Endothelial cell of umbilical vein (primary cell): ENCODE results near the gene LAMC2. TPM values are rescaled to one million over a fixed set of nuclear protein-coding genes. Genes with fewer than 3 reads are reported as not detected.

Experiments used
- BruUV-seq: library from RNA; stranded (reverse); fragments of 400-500 nt; replicated peaks from 2 replicates; lab custom pipeline; 2021; lab: Mats Ljungman, UMichigan
- CTCF ChIA-PET: fragments of 300-600, 350-600 bp; sonication (Branson Sonifier 250); formaldehyde crosslinking; loops from one replicate; lab custom pipeline; 2021; ENCODE audit warnings: antibody characterized with exemption, inconsistent platforms; lab: Charles Lee
- POLR2A ChIA-PET: fragments of 300-600, 350-600 bp; sonication (Branson Sonifier 250); formaldehyde crosslinking; loops from one replicate; lab custom pipeline; 2021; ENCODE audit warnings: antibody characterized with exemption, inconsistent platforms; lab: Charles Lee
- DNase-seq: peaks from one replicate; pipeline ENCODE4 v3.0.0-alpha.2; 2011; ENCODE audit warnings: low read depth, low spot score
- FAIRE-seq: peaks from 2 replicates; lab custom pipeline; 2011; peaks lifted over from hg19 to GRCh38; lab: Jason Lieb, UNC
- H2AFZ ChIP-seq: 2 replicates; pipeline ENCODE4 v1.6.0; 2012; ENCODE audit warnings: low read depth, low read length, control low read depth, inconsistent platforms
- H3K27ac ChIP-seq: 2 replicates; pipeline ENCODE4 v1.5.1; 2011; ENCODE audit warnings: low read depth, mild to moderate bottlenecking, control low read depth, low read length, moderate library complexity; ENCODE audit not compliant: insufficient read depth
- H3K27me3 ChIP-seq, 2 experiments: 2 replicates each; pipeline versions ENCODE4 v1.6.0 to v1.6.1; 2011; ENCODE audit warnings: low read length in 2 of 2, mixed read lengths in 1 of 2; ENCODE audit not compliant: control insufficient read depth in 2 of 2, insufficient read depth in 2 of 2
- H3K36me3 ChIP-seq, 2 experiments: 2 replicates in 1 of 2; 3 replicates in 1 of 2; pipeline ENCODE4 v1.5.1; 2011; ENCODE audit warnings: low read length in 2 of 2, mild to moderate bottlenecking in 1 of 2, moderate library complexity in 1 of 2; ENCODE audit not compliant: control insufficient read depth in 2 of 2, insufficient read depth in 2 of 2; ENCODE audit errors: extremely low read depth in 1 of 2
- H3K4me1 ChIP-seq: 3 replicates; pipeline ENCODE4 v1.5.1; 2011; ENCODE audit warnings: mild to moderate bottlenecking, low read length; ENCODE audit not compliant: control insufficient read depth, insufficient read depth; ENCODE audit errors: extremely low read depth
- H3K4me2 ChIP-seq: 2 replicates; pipeline ENCODE4 v1.6.1; 2011; ENCODE audit warnings: low read length, control low read depth, mixed read lengths; ENCODE audit not compliant: insufficient read depth
- H3K4me3 ChIP-seq, 3 experiments: fragments of 200-600 bp in 1 of 3; sonication (generic), shearing (Covaris generic) in 1 of 3; replicated peaks in 1 of 3; 2 replicates each; pipeline ENCODE4 v1.5.1; 2011 to 2016; ENCODE audit warnings: control low read depth in 3 of 3, low read length in 3 of 3, mild to moderate bottlenecking in 2 of 3, inconsistent platforms in 1 of 3, low read depth in 1 of 3, moderate library complexity in 1 of 3; ENCODE audit not compliant: insufficient read depth in 1 of 3
- H3K79me2 ChIP-seq: 2 replicates; pipeline ENCODE4 v1.6.0; 2012; ENCODE audit warnings: low read length, inconsistent platforms; ENCODE audit not compliant: control insufficient read depth, insufficient read depth
- H3K9ac ChIP-seq: replicated peaks from 2 replicates; pipeline ENCODE3; 2011; ENCODE audit warnings: low read length, control low read depth; ENCODE audit not compliant: insufficient read depth; ENCODE audit errors: extremely low read depth
- H3K9me1 ChIP-seq: replicated peaks from 3 replicates; pipeline ENCODE4 v1.6.0; 2011; ENCODE audit warnings: mild to moderate bottlenecking, low read length; ENCODE audit not compliant: control insufficient read depth, insufficient read depth; ENCODE audit errors: extremely low read depth
- H3K9me3 ChIP-seq: replicated peaks from 2 replicates; pipeline ENCODE4 v1.5.1; 2012; ENCODE audit warnings: low read length, inconsistent platforms; ENCODE audit not compliant: control insufficient read depth, insufficient read depth
- H4K20me1 ChIP-seq: replicated peaks from 2 replicates; pipeline ENCODE3; 2011; ENCODE audit warnings: mild to moderate bottlenecking, low read length; ENCODE audit not compliant: control insufficient read depth, insufficient read depth; ENCODE audit errors: extremely low read depth
- EZH2 ChIP-seq: IDR thresholded peaks from 2 replicates; pipeline ENCODE4 v1.6.1; 2012; ENCODE audit warnings: borderline replicate concordance, low read depth, mild to moderate bottlenecking, moderate library complexity, low read length, inconsistent platforms; ENCODE audit not compliant: severe bottlenecking
- FOS ChIP-seq: IDR thresholded peaks from 2 replicates; pipeline ENCODE4 v1.6.1; 2011; ENCODE audit warnings: mild to moderate bottlenecking, low read length, moderate library complexity, borderline replicate concordance; ENCODE audit not compliant: insufficient read depth
- GATA2 ChIP-seq: IDR thresholded peaks from 2 replicates; pipeline ENCODE4 v1.7.0; 2011; ENCODE audit warnings: low read depth, mild to moderate bottlenecking, moderate library complexity, mixed read lengths, low read length; ENCODE audit not compliant: insufficient read length, insufficient read depth
- JUN ChIP-seq: IDR thresholded peaks from 2 replicates; pipeline ENCODE4 v1.6.1; 2011; ENCODE audit warnings: borderline replicate concordance, low read depth; ENCODE audit not compliant: insufficient read length, insufficient read depth
- MYC ChIP-seq: IDR thresholded peaks from one replicate; pipeline ENCODE4 v1.6.1; 2011; ENCODE audit warnings: mild to moderate bottlenecking, low read depth, low read length
- POLR2A ChIP-seq: IDR thresholded peaks from 2 replicates; pipeline ENCODE4 v1.6.1; 2012; ENCODE audit warnings: low read depth, mild to moderate bottlenecking, control low read depth, low read length
- POLR2AphosphoS5 ChIP-seq: IDR thresholded peaks from 2 replicates; pipeline ENCODE4 v1.6.1; 2012; ENCODE audit warnings: low read depth, mild to moderate bottlenecking, control low read depth, low read length, moderate library complexity; ENCODE audit not compliant: insufficient read depth
- dilution Hi-C: fragments of 300-500 bp; cut with MboI; formaldehyde crosslinking; loops from one replicate; pipeline ENCODE4 v1.15.0; 2019; ENCODE audit warnings: low sequenced_read_pairs; ENCODE audit not compliant: extremely low pct_ligation_motif_present
- intact Hi-C: fragments of 100-400 bp; cut with micrococcal nuclease; formaldehyde crosslinking; loops from one replicate; pipeline ENCODE4 v1.10.0; 2022
- polyA plus RNA-seq, 4 experiments: library from polyadenylated mRNA; depleted of rRNA in 3 of 4; stranded (reverse) in 3 of 4; unstranded in 1 of 4; fragments of >200 nt; gene quantifications; 2 replicates each; pipeline versions ENCODE4 v1.2.1 to v1.2.3, GENCODE V29; 2011 to 2012; ENCODE audit warnings: missing spikeins in 1 of 4
- total RNA-seq: library from RNA; stranded (reverse); gene quantifications from 2 replicates; pipeline ENCODE4 v1.2.3, GENCODE V29; 2021
- TF ChIP-seq, protein P1 (sequence below): IDR thresholded peaks from 2 replicates; pipeline ENCODE4 v1.6.1; 2011; ENCODE audit not compliant: insufficient read depth, insufficient read length
- TF ChIP-seq, protein P2 (sequence below), 2 donors: IDR thresholded peaks; 1 replicate in 1 of 2; 2 replicates in 1 of 2; pipeline ENCODE4 v1.5.1; 2011; ENCODE audit warnings: low read length in 2 of 2, mild to moderate bottlenecking in 2 of 2, moderate library complexity in 2 of 2, control low read depth in 1 of 2, inconsistent platforms in 1 of 2, low read depth in 1 of 2; ENCODE audit not compliant: insufficient read depth in 1 of 2; ENCODE audit errors: extremely low read depth in 1 of 2

The LAMC2 gene
- total and polyA plus RNA-seq, 2 donors (not counting 3 experiments of a cell fraction or from before 2014, with no cell fraction given), result 0.23 to 0.82 TPM

DNA sequence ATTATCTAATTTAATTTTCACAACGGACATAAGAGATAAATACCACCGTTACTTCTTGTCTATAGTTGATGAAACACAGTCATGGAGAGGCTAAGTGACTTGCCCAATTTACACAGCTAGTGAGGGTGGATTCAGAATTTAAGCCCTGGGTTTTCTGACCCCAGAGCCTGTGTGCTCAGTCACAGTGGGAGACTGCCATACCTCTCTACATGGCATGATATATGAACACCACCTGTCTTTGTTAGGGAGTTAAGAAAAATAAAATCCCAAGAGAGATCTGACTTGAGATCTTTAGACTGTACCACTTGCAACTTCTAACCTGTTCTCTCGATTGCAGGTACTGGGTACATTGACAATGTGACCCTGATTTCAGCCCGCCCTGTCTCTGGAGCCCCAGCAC, 40.3 kb downstream of the LAMC2 start:
- H3K36me3 ChIP-seq, result no peaks in the 10 kb centered on the region
- no peaks in the 10 kb centered on the region for H3K9me3 ChIP-seq
- H3K27ac ChIP-seq, result no peak overlapping the region
- no peak overlapping the region for H3K4me3 ChIP-seq
- CTCF ChIA-PET, result interaction anchor here (1.1 to 6.3 kb wide), 6 partner anchors 8 to 264 kb away, joined by 3 to 37 read pairs (median 10); no protein-coding TSS in a partner anchor
- POLR2A ChIA-PET, result no interaction called here
- no peaks in the 10 kb centered on the region for H3K9me1 ChIP-seq
- no peaks in the 10 kb centered on the region for H3K79me2 ChIP-seq
- no peak for DNase-seq
- dilution Hi-C loops, result no loop called here
- intact Hi-C loops, result no loop called here
- H3K9ac ChIP-seq, result no peak overlapping the region
- TF ChIP-seq MYC (no peak), JUN (no peak), FOS (no peak), EZH2 (no peak), GATA2 (no peak), POLR2AphosphoS5 (no peak), POLR2A (no peak)
- TF ChIP-seq, protein P1, sequence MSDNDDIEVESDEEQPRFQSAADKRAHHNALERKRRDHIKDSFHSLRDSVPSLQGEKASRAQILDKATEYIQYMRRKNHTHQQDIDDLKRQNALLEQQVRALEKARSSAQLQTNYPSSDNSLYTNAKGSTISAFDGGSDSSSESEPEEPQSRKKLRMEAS, result no peak
- TF ChIP-seq, protein P2, sequence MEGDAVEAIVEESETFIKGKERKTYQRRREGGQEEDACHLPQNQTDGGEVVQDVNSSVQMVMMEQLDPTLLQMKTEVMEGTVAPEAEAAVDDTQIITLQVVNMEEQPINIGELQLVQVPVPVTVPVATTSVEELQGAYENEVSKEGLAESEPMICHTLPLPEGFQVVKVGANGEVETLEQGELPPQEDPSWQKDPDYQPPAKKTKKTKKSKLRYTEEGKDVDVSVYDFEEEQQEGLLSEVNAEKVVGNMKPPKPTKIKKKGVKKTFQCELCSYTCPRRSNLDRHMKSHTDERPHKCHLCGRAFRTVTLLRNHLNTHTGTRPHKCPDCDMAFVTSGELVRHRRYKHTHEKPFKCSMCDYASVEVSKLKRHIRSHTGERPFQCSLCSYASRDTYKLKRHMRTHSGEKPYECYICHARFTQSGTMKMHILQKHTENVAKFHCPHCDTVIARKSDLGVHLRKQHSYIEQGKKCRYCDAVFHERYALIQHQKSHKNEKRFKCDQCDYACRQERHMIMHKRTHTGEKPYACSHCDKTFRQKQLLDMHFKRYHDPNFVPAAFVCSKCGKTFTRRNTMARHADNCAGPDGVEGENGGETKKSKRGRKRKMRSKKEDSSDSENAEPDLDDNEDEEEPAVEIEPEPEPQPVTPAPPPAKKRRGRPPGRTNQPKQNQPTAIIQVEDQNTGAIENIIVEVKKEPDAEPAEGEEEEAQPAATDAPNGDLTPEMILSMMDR (IDR thresholded peaks at IDR 0.05; ENCODE audit: extremely low read depth in 1 of 2, insufficient read depth in 1 of 2, low read depth in 1 of 2, low read length in 2 of 2), result no peak
- no peaks in the 10 kb centered on the region for H4K20me1 ChIP-seq
- H3K4me1 ChIP-seq, result peaks cover 13% of the 10 kb centered on the region
- no peak overlapping the region for H2AFZ ChIP-seq
- no TSS peak for BruUV-seq
- H3K4me2 ChIP-seq, result no peak overlapping the region
- no peak for FAIRE-seq
- H3K27me3 ChIP-seq, result no peaks in the 10 kb centered on the region
